ENCODE results near the gene COBLL1.

The COBLL1 gene

GRCh38 chr2:164711766-164712138, 129.9 kb downstream of the COBLL1 start:
- no peak for DNase-seq (ENCODE audit: low read depth)

- DNase-seq (ENCODE audit: low read depth) = no peak
Observed at GRCh38 chr2:164710837-164711765, 130.5 kb downstream of the COBLL1 start.

GRCh38 chr2:164710252-164710836, 131.3 kb downstream of the COBLL1 start:
- DNase-seq (ENCODE audit: low read depth) = peak; percentile 63

GRCh38 chr2:164706522-164706921, 135.1 kb downstream of the COBLL1 start:
- peak; percentile 97 for DNase-seq (ENCODE audit: low read depth)

GRCh38 chr2:164705412-164706167, 136.0 kb downstream of the COBLL1 start:
- no peak for DNase-seq (ENCODE audit: low read depth)

- DNase-seq (ENCODE audit: low read depth) = no peak
Observed at GRCh38 chr2:164703915-164704706, 137.5 kb downstream of the COBLL1 start.

- DNase-seq (ENCODE audit: low read depth) = no peak
Observed at GRCh38 chr2:164701565-164701964, 140.1 kb downstream of the COBLL1 start.

- DNase-seq (ENCODE audit: low read depth) = no peak
Observed at GRCh38 chr2:164700390-164700789, 141.2 kb downstream of the COBLL1 start.

GRCh38 chr2:164697688-164698461, 143.7 kb downstream of the COBLL1 start:
- peak; percentile 34 for DNase-seq (ENCODE audit: low read depth)

- DNase-seq (ENCODE audit: low read depth) = no peak
Observed at GRCh38 chr2:164696634-164697033, 145.0 kb downstream of the COBLL1 start.

- peak; percentile 12 for DNase-seq (ENCODE audit: low read depth)
Observed at GRCh38 chr2:164694275-164694695, 147.3 kb downstream of the COBLL1 start.

GRCh38 chr2:164693834-164694233, 147.8 kb downstream of the COBLL1 start:
- DNase-seq (ENCODE audit: low read depth) = no peak

- DNase-seq (ENCODE audit: low read depth) = no peak
Observed at GRCh38 chr2:164693390-164693789, 148.2 kb downstream of the COBLL1 start.

- no peak for DNase-seq (ENCODE audit: low read depth)
Observed at GRCh38 chr2:164692958-164693357, 148.7 kb downstream of the COBLL1 start.

- DNase-seq (ENCODE audit: low read depth) = peak; percentile 53
Observed at GRCh38 chr2:164692114-164692513, 149.5 kb downstream of the COBLL1 start.

GRCh38 chr2:164691346-164691887, 150.2 kb downstream of the COBLL1 start:
- no peak for DNase-seq (ENCODE audit: low read depth)

GRCh38 chr2:164690361-164690760, 151.3 kb downstream of the COBLL1 start:
- no peak for DNase-seq (ENCODE audit: low read depth)

- DNase-seq (ENCODE audit: low read depth) = no peak
Observed at GRCh38 chr2:164688896-164689419, 152.7 kb downstream of the COBLL1 start.

- no peak for DNase-seq (ENCODE audit: low read depth)
Observed at GRCh38 chr2:164681009-164681408, 160.6 kb downstream of the COBLL1 start.

GRCh38 chr2:164678631-164679149, 162.9 kb downstream of the COBLL1 start:
- no peak for DNase-seq (ENCODE audit: low read depth)
